ENCODE data around the gene GPR34. TPM values are rescaled to one million over a fixed set of nuclear protein-coding genes. Genes with fewer than 3 reads are reported as not detected.
A peak's percentile ranks its signal among the peaks of the same experiment; 100 is the strongest.
"Not testable (repeated sequence)": the region's sequence is repeated elsewhere in the genome, so short reads cannot be mapped to it uniquely, and the experiment has no call there.

Gene GPR34, protein sequence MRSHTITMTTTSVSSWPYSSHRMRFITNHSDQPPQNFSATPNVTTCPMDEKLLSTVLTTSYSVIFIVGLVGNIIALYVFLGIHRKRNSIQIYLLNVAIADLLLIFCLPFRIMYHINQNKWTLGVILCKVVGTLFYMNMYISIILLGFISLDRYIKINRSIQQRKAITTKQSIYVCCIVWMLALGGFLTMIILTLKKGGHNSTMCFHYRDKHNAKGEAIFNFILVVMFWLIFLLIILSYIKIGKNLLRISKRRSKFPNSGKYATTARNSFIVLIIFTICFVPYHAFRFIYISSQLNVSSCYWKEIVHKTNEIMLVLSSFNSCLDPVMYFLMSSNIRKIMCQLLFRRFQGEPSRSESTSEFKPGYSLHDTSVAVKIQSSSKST
- total RNA-seq: 1 to 10 TPM; 1.8 to 3.8 (median 3.2) TPM
- long read RNA-seq: 0 reads

DNA sequence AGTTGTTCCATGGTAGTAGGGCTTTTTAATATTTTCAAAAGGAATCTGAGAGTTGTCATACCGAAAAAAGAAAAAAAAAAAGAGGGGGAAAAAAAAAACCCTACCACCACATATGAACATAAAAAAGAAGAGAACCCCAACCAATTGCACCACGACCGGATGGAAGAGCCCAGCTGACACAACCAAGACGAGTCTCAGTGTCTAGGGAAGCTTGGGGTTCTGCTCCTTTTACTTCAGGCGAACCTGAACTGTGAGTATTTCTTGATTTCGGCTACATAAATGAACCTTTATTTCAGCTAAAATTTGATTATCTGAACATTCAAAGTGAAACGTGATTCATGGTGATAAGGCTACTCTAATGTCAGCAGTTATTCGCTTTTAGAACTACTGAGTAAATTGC is at the start of gene GPR34:
GPR34 (plus strand) TSS at position 139 of the 400 bp plus-strand sequence. CDS start 6,661 bp downstream, outside the sequence.
- intact Hi-C loops (cut with DNase I): no loop called here
- Histone ChIP-seq H3K27me3 (peaks cover 0 to 5% of the 10 kb centered on the region in 2 donors), H3K4me1 (peaks cover 0 to 9% (median 0%) of the 10 kb centered on the region in 4 donors), H3K27ac (peak within 1 kb of the TSS in 1 of 3 donors; percentile 4), H3K4me3 (no peak within 1 kb of the TSS), H3K36me3 (no peaks in the 10 kb centered on the region), H3K9me3 (no peaks in the 10 kb centered on the region)
- ATAC-seq: peak in 1 of 4 donors; percentile 33
- DNase-seq: no peak
- 44% methylated on average over 8 of the region's 8 CpGs for WGBS (ENCODE audit: insufficient coverage, low coverage, low lambda C conversion rate, missing lambda C conversion rate)
- TF ChIP-seq, protein P1, sequence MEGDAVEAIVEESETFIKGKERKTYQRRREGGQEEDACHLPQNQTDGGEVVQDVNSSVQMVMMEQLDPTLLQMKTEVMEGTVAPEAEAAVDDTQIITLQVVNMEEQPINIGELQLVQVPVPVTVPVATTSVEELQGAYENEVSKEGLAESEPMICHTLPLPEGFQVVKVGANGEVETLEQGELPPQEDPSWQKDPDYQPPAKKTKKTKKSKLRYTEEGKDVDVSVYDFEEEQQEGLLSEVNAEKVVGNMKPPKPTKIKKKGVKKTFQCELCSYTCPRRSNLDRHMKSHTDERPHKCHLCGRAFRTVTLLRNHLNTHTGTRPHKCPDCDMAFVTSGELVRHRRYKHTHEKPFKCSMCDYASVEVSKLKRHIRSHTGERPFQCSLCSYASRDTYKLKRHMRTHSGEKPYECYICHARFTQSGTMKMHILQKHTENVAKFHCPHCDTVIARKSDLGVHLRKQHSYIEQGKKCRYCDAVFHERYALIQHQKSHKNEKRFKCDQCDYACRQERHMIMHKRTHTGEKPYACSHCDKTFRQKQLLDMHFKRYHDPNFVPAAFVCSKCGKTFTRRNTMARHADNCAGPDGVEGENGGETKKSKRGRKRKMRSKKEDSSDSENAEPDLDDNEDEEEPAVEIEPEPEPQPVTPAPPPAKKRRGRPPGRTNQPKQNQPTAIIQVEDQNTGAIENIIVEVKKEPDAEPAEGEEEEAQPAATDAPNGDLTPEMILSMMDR (IDR thresholded peaks at IDR 0.05): no peak
- no peak for TF ChIP-seq POLR2A (IDR thresholded peaks at IDR 0.05)

DNA sequence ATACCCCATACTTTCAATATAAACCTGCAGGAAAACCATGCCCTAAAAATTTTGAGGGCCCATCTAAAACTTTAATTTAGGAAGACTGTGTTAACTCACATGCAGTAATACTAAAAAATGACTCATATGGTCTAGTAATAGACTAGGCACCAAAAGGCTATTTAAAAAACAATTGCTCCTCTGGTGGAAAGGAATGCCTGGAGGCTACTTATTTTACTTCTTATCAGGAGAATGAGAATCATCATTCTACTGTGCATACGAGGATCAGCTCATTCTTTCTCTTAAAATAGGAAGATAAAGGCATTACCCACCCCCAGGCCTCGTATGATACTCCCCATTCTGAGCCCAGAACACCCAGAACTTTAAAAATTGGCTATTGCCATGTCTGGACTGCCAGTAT is 42.6 kb upstream of the GPR34 start:
- whole genome bisulfite sequencing (ENCODE audit: insufficient coverage, low coverage, low lambda C conversion rate, missing lambda C conversion rate): 40% methylated on average over 2 of the region's 2 CpGs
- intact Hi-C loops (cut with DNase I); H3K36me3 ChIP-seq; H3K27me3 ChIP-seq; H3K4me3 ChIP-seq; ATAC-seq; H3K9me3 ChIP-seq; DNase-seq; H3K27ac ChIP-seq; H3K4me1 ChIP-seq: not testable (repeated sequence)

DNA sequence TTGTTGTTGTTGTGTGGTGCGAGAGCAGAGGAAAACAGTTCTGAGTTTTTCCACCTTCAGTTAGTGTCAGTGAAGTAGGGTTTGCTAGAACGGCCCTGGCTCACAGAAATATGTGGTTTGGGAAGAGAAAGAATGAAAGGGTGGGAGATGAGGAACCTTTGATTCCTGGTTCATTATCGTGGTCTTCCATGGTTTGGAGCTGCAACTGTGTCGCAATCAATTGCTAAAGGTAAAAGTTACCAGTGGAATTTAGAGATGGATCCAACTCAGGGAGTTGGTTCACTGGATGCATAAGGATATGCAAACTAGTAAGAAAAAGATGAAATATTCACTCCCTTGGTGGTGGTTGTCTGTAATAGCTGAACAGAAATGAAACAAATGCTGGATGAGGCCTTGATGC is 35.6 kb upstream of the GPR34 start:
- H3K4me3 ChIP-seq: no peak overlapping the region
- DNase-seq: no peak
- intact Hi-C loops (cut with DNase I): no loop called here
- no peaks in the 10 kb centered on the region for H3K9me3 ChIP-seq
- H3K4me1 ChIP-seq: no peaks in the 10 kb centered on the region
- H3K27ac ChIP-seq: no peak overlapping the region
- H3K27me3 ChIP-seq: no peaks in the 10 kb centered on the region
- ATAC-seq: no peak
- TF ChIP-seq POLR2A (IDR thresholded peaks at IDR 0.05): no peak
- TF ChIP-seq, protein P1 (IDR thresholded peaks at IDR 0.05): no peak
- no peaks in the 10 kb centered on the region for H3K36me3 ChIP-seq
- 61% methylated on average over 4 of the region's 4 CpGs for WGBS (ENCODE audit: insufficient coverage, low coverage, low lambda C conversion rate, missing lambda C conversion rate)

DNA sequence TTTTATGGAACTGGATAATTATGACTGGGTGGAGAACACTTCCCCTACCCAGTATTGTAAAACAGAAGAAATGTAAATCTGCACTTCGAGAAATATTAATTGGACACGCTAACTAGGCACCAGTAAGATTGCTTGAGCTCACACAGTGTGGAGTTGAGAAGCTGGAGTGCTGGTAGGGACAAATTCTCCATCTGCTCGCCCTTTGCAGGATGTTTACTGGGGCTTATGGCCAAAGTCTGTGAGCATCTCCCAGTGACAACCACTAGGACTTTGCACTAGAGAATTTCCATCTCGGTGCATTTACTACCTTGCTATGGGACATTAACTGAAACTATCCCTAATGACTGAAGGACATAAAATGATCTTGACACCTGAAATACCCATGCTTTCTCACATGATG is 33.7 kb upstream of the GPR34 start:
- 20% methylated on average over 2 of the region's 4 CpGs for WGBS (ENCODE audit: insufficient coverage, low coverage, low lambda C conversion rate, missing lambda C conversion rate)
- Histone ChIP-seq H3K9me3 (no peaks in the 10 kb centered on the region), H3K27me3 (no peaks in the 10 kb centered on the region), H3K4me1 (no peaks in the 10 kb centered on the region), H3K4me3 (no peak overlapping the region), H3K36me3 (no peaks in the 10 kb centered on the region), H3K27ac (no peak overlapping the region)
- DNase-seq (no peak), ATAC-seq (no peak)
- intact Hi-C loops (cut with DNase I): no loop called here
- TF ChIP-seq POLR2A (IDR thresholded peaks at IDR 0.05): no peak
- TF ChIP-seq, protein P1 (IDR thresholded peaks at IDR 0.05): no peak

DNA sequence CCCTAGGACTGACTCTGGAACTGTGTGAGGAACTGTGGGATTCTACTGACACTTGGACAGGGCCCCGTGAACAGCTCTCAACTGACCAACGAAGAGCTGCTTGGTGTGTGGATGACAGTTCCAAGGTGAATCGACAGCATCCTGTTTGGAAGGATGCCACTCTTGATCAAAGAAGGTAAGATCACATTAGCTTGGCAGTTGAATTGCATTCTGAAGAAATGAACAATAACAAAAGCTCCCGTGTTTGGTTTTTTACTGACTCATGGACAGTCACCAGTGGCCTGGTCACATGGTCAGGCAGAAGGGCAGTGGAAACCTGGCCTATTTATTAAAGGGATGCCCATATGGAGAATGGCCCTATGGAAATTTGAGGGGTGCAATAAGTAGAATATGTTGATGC is 33.1 kb upstream of the GPR34 start:
- Histone ChIP-seq H3K27ac (no peak overlapping the region), H3K27me3 (no peaks in the 10 kb centered on the region), H3K4me3 (no peak overlapping the region), H3K9me3 (no peaks in the 10 kb centered on the region), H3K4me1 (no peaks in the 10 kb centered on the region), H3K36me3 (no peaks in the 10 kb centered on the region)
- intact Hi-C loops (cut with DNase I): no loop called here
- no peak for TF ChIP-seq POLR2A (IDR thresholded peaks at IDR 0.05)
- TF ChIP-seq, protein P1 (IDR thresholded peaks at IDR 0.05): no peak
- 69% methylated on average over 2 of the region's 4 CpGs for WGBS (ENCODE audit: insufficient coverage, low coverage, low lambda C conversion rate, missing lambda C conversion rate)
- ATAC-seq (no peak), DNase-seq (no peak)

Data from right lobe of liver (tissue), 6 donors.